OCI-LY1 (cell line): ENCODE data around the gene PYCR2.
"Not testable (repeated sequence)": the region's sequence is repeated elsewhere in the genome, so short reads cannot be mapped to it uniquely, and the experiment has no call there.

Experiments used
- H2AFZ ChIP-seq: fragments of 200-600 bp; sonication (generic), shearing (Covaris generic); 2 replicates; pipeline ENCODE4 v1.6.0; 2014; ENCODE audit warnings: antibody characterized with exemption, mild to moderate bottlenecking, low read length
- H3F3A ChIP-seq: fragments of 200-600 bp; sonication (generic), shearing (Covaris generic); 2 replicates; pipeline ENCODE4 v1.6.0; 2014; ENCODE audit warnings: mild to moderate bottlenecking, antibody characterized with exemption, low read length, moderate library complexity; ENCODE audit not compliant: insufficient read depth
- H3K27ac ChIP-seq: fragments of 200-600 bp; sonication (generic); 2 replicates; pipeline ENCODE4 v1.5.1; 2014; ENCODE audit warnings: low read length, mixed run types, mild to moderate bottlenecking, low read depth; ENCODE audit not compliant: poor library complexity, severe bottlenecking
- H3K27me3 ChIP-seq: fragments of 200-600 bp; sonication (generic); 2 replicates; pipeline ENCODE4 v1.6.0; 2014; ENCODE audit warnings: antibody characterized with exemption, mild to moderate bottlenecking, low read length, moderate library complexity; ENCODE audit not compliant: insufficient read depth
- H3K36me3 ChIP-seq: fragments of 200-600 bp; sonication (generic); 2 replicates; pipeline ENCODE4 v1.6.1; 2014; ENCODE audit warnings: mild to moderate bottlenecking, antibody characterized with exemption, low read length, moderate library complexity, mixed read lengths; ENCODE audit not compliant: insufficient read depth
- H3K4me1 ChIP-seq: fragments of 200-600 bp; sonication (generic); 2 replicates; pipeline ENCODE4 v1.5.1; 2014; ENCODE audit warnings: mild to moderate bottlenecking, low read length, moderate library complexity; ENCODE audit not compliant: insufficient read depth, severe bottlenecking
- H3K4me2 ChIP-seq: fragments of 200-600 bp; sonication (generic), shearing (Covaris generic); 2 replicates; pipeline ENCODE4 v1.6.1; 2014; ENCODE audit warnings: low read length
- H3K4me3 ChIP-seq: fragments of 200-600 bp; sonication (generic); 2 replicates; pipeline ENCODE4 v1.5.1; 2014; ENCODE audit warnings: low read length, low read depth, mild to moderate bottlenecking, mixed read lengths; ENCODE audit not compliant: poor library complexity, severe bottlenecking
- H3K79me2 ChIP-seq: fragments of 200-600 bp; shearing (Covaris generic); 2 replicates; pipeline ENCODE4 v1.6.1; 2016; ENCODE audit warnings: mixed run types, low read length, mixed read lengths; ENCODE audit not compliant: insufficient read depth
- H3K9ac ChIP-seq: fragments of 200-600 bp; sonication (generic), shearing (Covaris generic); 2 replicates; pipeline ENCODE4 v1.6.1; 2014; ENCODE audit warnings: mild to moderate bottlenecking, low read length, mixed read lengths
- H3K9me2 ChIP-seq: fragments of 200-600 bp; sonication (generic), shearing (Covaris generic); 2 replicates; pipeline ENCODE4 v1.6.1; 2014; ENCODE audit warnings: low read depth, mild to moderate bottlenecking, low read length, mixed read lengths
- H3K9me3 ChIP-seq: fragments of 200-600 bp; shearing (Covaris generic); 2 replicates; pipeline ENCODE4 v1.6.1; 2014; ENCODE audit warnings: low read length, mixed read lengths
- H4K20me1 ChIP-seq: fragments of 200-600 bp; sonication (generic), shearing (Covaris generic); 2 replicates; pipeline ENCODE4 v1.6.0; 2016; ENCODE audit warnings: mild to moderate bottlenecking, low read length; ENCODE audit not compliant: insufficient read depth
- CTCF ChIP-seq: fragments of 200-600 bp; sonication (generic), shearing (Covaris generic); IDR thresholded peaks from 2 replicates; pipeline ENCODE4 v1.5.1; 2017; ENCODE audit warnings: mild to moderate bottlenecking, antibody characterized with exemption, low read length, moderate library complexity, mixed read lengths
- EZH2 ChIP-seq: fragments of 200-600 bp; sonication (generic), shearing (Covaris generic); IDR thresholded peaks from 2 replicates; pipeline ENCODE4 v1.8.0; 2017; ENCODE audit warnings: borderline replicate concordance, mixed run types, mild to moderate bottlenecking, antibody characterized with exemption, low read length, moderate library complexity, mixed read lengths

PYCR2 gene

GRCh38 chr1:225972344-225973152 is 48.5 kb upstream of the PYCR2 start:
- no peaks in the 10 kb centered on the region for H3K79me2 ChIP-seq
- H3K9me2 ChIP-seq: no peaks in the 10 kb centered on the region
- H3K27ac ChIP-seq: no peak overlapping the region

GRCh38 chr1:225970592-225971157 is 46.6 kb upstream of the PYCR2 start:
- not testable (repeated sequence) for H3K9me2 ChIP-seq, H3F3A ChIP-seq, H3K4me2 ChIP-seq, H3K4me3 ChIP-seq, H3K36me3 ChIP-seq, H3K4me1 ChIP-seq, H4K20me1 ChIP-seq, H3K79me2 ChIP-seq, H3K9me3 ChIP-seq, H3K27ac ChIP-seq, H3K9ac ChIP-seq, H3K27me3 ChIP-seq, H2AFZ ChIP-seq

More at GRCh38 chr1:225972344-225973152, 48.5 kb upstream of the PYCR2 start:
- Histone ChIP-seq H3F3A (no peaks in the 10 kb centered on the region), H3K9ac (no peak overlapping the region), H3K4me2 (no peak overlapping the region), H2AFZ (no peak overlapping the region), H3K27me3 (no peaks in the 10 kb centered on the region), H3K4me3 (no peak overlapping the region), H3K9me3 (no peaks in the 10 kb centered on the region), H3K36me3 (peaks cover 9% of the 10 kb centered on the region), H4K20me1 (no peaks in the 10 kb centered on the region), H3K4me1 (peaks cover 11% of the 10 kb centered on the region)
- TF ChIP-seq CTCF (no peak), EZH2 (no peak)

GRCh38 chr1:225969751-225970150 is 45.7 kb upstream of the PYCR2 start:
- not testable (repeated sequence) for H3K4me1 ChIP-seq, H3K36me3 ChIP-seq, H3K9ac ChIP-seq, H3K27me3 ChIP-seq, H3K79me2 ChIP-seq, H3K4me3 ChIP-seq, H4K20me1 ChIP-seq, H3K27ac ChIP-seq, H2AFZ ChIP-seq, H3F3A ChIP-seq, H3K4me2 ChIP-seq, H3K9me2 ChIP-seq, H3K9me3 ChIP-seq

- no peaks in the 10 kb centered on the region for H4K20me1 ChIP-seq
- H3K9ac ChIP-seq: no peak overlapping the region
- H3K4me3 ChIP-seq: no peak overlapping the region
- no peak overlapping the region for H2AFZ ChIP-seq
- no peaks in the 10 kb centered on the region for H3K79me2 ChIP-seq
- H3F3A ChIP-seq: no peaks in the 10 kb centered on the region
- H3K9me3 ChIP-seq: no peaks in the 10 kb centered on the region
- no peaks in the 10 kb centered on the region for H3K4me1 ChIP-seq
- TF ChIP-seq EZH2: no peak
- no peak for TF ChIP-seq CTCF
- H3K4me2 ChIP-seq: no peak overlapping the region
- H3K27me3 ChIP-seq: no peaks in the 10 kb centered on the region
- H3K36me3 ChIP-seq: no peaks in the 10 kb centered on the region
- no peak overlapping the region for H3K27ac ChIP-seq
- H3K9me2 ChIP-seq: no peaks in the 10 kb centered on the region
Measured at GRCh38 chr1:225965231-225965630, 41.2 kb upstream of the PYCR2 start.
